ENCODE measurements around the gene MYO19.
A peak's percentile ranks its signal among the peaks of the same experiment; 100 is the strongest.

MYO19 gene

GRCh38 chr17:36534840-36535668 is at the start of gene MYO19, which contains the start of gene PIGW:
TSS of gene MYO19 (minus strand) at chr17:36534868. CDS start at chr17:36532538, 2,330 bp downstream.
TSS of gene PIGW (plus strand) at chr17:36534987. CDS start at chr17:36537102, 2,115 bp downstream.
- peak; percentile 95 for DNase-seq

- DNase-seq, result no peak
Measured at GRCh38 chr17:36583787-36584186, 49.1 kb upstream of the MYO19 start.

- DNase-seq, result no peak
Measured at GRCh38 chr17:36578671-36579070, 44.0 kb upstream of the MYO19 start.

- no peak for DNase-seq
Measured at GRCh38 chr17:36576793-36577192, 42.1 kb upstream of the MYO19 start.

- no peak for DNase-seq
Measured at GRCh38 chr17:36575028-36575427, 40.4 kb upstream of the MYO19 start.

- DNase-seq, result no peak
Measured at GRCh38 chr17:36566081-36566480, 31.4 kb upstream of the MYO19 start.

- DNase-seq, result no peak
Measured at GRCh38 chr17:36553459-36553858, 18.8 kb upstream of the MYO19 start.

- DNase-seq, result no peak
Measured at GRCh38 chr17:36550491-36551417, 16.1 kb upstream of the MYO19 start.

- DNase-seq, result no peak
Measured at GRCh38 chr17:36547776-36548175, 13.1 kb upstream of the MYO19 start.

- DNase-seq, result no peak
Measured at GRCh38 chr17:36546418-36547093, 11.9 kb upstream of the MYO19 start.

GRCh38 chr17:36545465-36546417 is 11.1 kb upstream of the MYO19 start:
- DNase-seq, result peak; percentile 99

- no peak for DNase-seq
Measured at GRCh38 chr17:36545077-36545464, 10.4 kb upstream of the MYO19 start.

GRCh38 chr17:36544307-36545076 is 9.8 kb upstream of the MYO19 start, which contains the start of gene GGNBP2:
TSS of gene GGNBP2 (plus strand) at chr17:36544919. CDS start at chr17:36545725, 806 bp downstream.
- peak; percentile 97 for DNase-seq

GRCh38 chr17:36544044-36544306 is 9.3 kb upstream of the MYO19 start:
- DNase-seq, result no peak

GRCh38 chr17:36542755-36543154 is 8.1 kb upstream of the MYO19 start:
- no peak for DNase-seq

GRCh38 chr17:36540696-36541095 is 6.0 kb upstream of the MYO19 start:
- DNase-seq, result no peak

GRCh38 chr17:36535669-36536081 is 1.0 kb upstream of the MYO19 start:
- no peak for DNase-seq

- DNase-seq, result peak; percentile 73
Measured at GRCh38 chr17:36533935-36534839, 481 bp downstream of the MYO19 start.

- DNase-seq, result no peak
Measured at GRCh38 chr17:36532435-36532975, 2.2 kb downstream of the MYO19 start.

- DNase-seq, result no peak
Measured at GRCh38 chr17:36529121-36529520, 5.5 kb downstream of the MYO19 start.
